K562 (cell line): ENCODE data around the gene RUNX1. TPM values are rescaled to one million over a fixed set of nuclear protein-coding genes. Genes with fewer than 3 reads are reported as not detected.

Experiments
- CHD2 ChIP-seq: IDR thresholded peaks from 2 replicates; pipeline ENCODE4 v1.6.1; 2011; ENCODE audit warnings: low read depth, low read length
- DACH1 ChIP-seq: fragments of 450-650 bp; IDR thresholded peaks from 2 replicates; pipeline ENCODE4 v1.6.1; 2018; ENCODE audit not compliant: partially characterized antibody
- DEAF1 ChIP-seq: fragments of 450-650 bp; formaldehyde crosslinking; IDR thresholded peaks from 2 replicates; pipeline ENCODE4 v1.4.0; 2020; ENCODE audit warnings: mild to moderate bottlenecking, moderate library complexity
- HMBOX1 ChIP-seq: sonication (generic); IDR thresholded peaks from 2 replicates; pipeline ENCODE4 v1.6.1; 2016
- REST ChIP-seq, 2 experiments: fragments of 450-650 bp; formaldehyde crosslinking in 1 of 2; IDR thresholded peaks; 2 replicates each; pipeline versions ENCODE4 v1.4.0 to v1.6.1; 2014 to 2020; ENCODE audit warnings: mild to moderate bottlenecking in 2 of 2, borderline replicate concordance in 1 of 2, low read depth in 1 of 2
- SIN3A ChIP-seq, 2 experiments: fragments of 150-350 bp in 1 of 2; IDR thresholded peaks; 2 replicates each; pipeline ENCODE4 v1.6.1; 2011 to 2016; ENCODE audit warnings: borderline replicate concordance in 2 of 2, low read depth in 2 of 2, low read length in 2 of 2, mild to moderate bottlenecking in 2 of 2, moderate library complexity in 2 of 2; ENCODE audit not compliant: control insufficient read depth in 1 of 2
- TFAP4 ChIP-seq: sonication (generic); formaldehyde crosslinking; IDR thresholded peaks from 2 replicates; pipeline ENCODE4 v1.8.0; 2022; ENCODE audit warnings: missing genetic modification reagents, mild to moderate bottlenecking, moderate library complexity, borderline replicate concordance
- ZBTB33 ChIP-seq: sonication (generic); formaldehyde crosslinking; IDR thresholded peaks from 2 replicates; pipeline ENCODE4 v1.8.1; 2023; ENCODE audit warnings: mild to moderate bottlenecking, missing genetic modification reagents
- polyA plus RNA-seq, 8 experiments: library from polyadenylated mRNA; depleted of rRNA in 4 of 8; stranded (reverse) in 5 of 8; unstranded in 3 of 8; fragments of >200 nt; fragmentation: Nextera tagmentation in 2 of 8; fragmentation: Illumina TruSeq in 1 of 8; extraction: Ambion mirVana in 2 of 8; extraction: Trizol in 1 of 8; gene quantifications; 2 replicates each; pipeline versions ENCODE4 v1.2.1 to v1.2.3, GENCODE V29; 2011 to 2014; ENCODE audit warnings: inconsistent platforms in 1 of 8, missing spikeins in 1 of 8
- total RNA-seq, 7 experiments: library from RNA; depleted of rRNA in 6 of 7; stranded (reverse); fragments of >200 nt in 6 of 7; fragmentation: Illumina TruSeq in 2 of 7; extraction: Trizol in 2 of 7; gene quantifications; 2 replicates each; pipeline versions ENCODE4 v1.2.1 to v1.2.3, GENCODE V29; 2011 to 2021; ENCODE audit warnings: low replicate concordance in 1 of 7

Gene RUNX1
- total and polyA plus RNA-seq, 9 of the 15 experiments (the other 6 are each of a cell fraction or from before 2014, with no cell fraction given), result 2.2 to 68.6 (median 17.8) TPM

GRCh38 chr21:34959607-34960006 is 89.5 kb downstream of the RUNX1 start (continued):
- no peak for TF ChIP-seq ZBTB33 (CRISPR knock-in tag)
- TF ChIP-seq SIN3A (IDR thresholded peaks at IDR 0.05; ENCODE audit: borderline replicate concordance in 2 of 2, control insufficient read depth in 1 of 2, low read depth in 2 of 2, low read length in 2 of 2), result no peak
- peak; percentile 57; the same call in 1 of the 2 replicates for TF ChIP-seq REST (IDR thresholded peaks at IDR 0.05; ENCODE audit: borderline replicate concordance)
- TF ChIP-seq REST (CRISPR knock-in tag; IDR thresholded peaks at IDR 0.05; ENCODE audit: low read depth), result no peak
- TF ChIP-seq HMBOX1, result peak; percentile 36; the same call in 1 of the 2 replicates
- TF ChIP-seq CHD2, result no peak
- peak; percentile 69 for TF ChIP-seq TFAP4 (CRISPR knock-in tag)
- TF ChIP-seq DACH1, result peak; percentile 65
- 0 out of 2 replicates have a peak, but pooled peaks have one; percentile 22 for TF ChIP-seq DEAF1 (CRISPR knock-in tag)
